H1 (cell line): ENCODE data around the gene CSRP1. TPM values are rescaled to one million over a fixed set of nuclear protein-coding genes. Genes with fewer than 3 reads are reported as not detected.

Source experiments
- CHD2 ChIP-seq: IDR thresholded peaks from 2 replicates; pipeline ENCODE4 v1.6.1; 2012; ENCODE audit warnings: low read length, improper control_type of control experiment
- CHD7 ChIP-seq: fragments of 300-600 bp; sonication (generic); IDR thresholded peaks from 2 replicates; pipeline ENCODE4 v1.7.1; 2012; ENCODE audit warnings: low read length, moderate library complexity, mild to moderate bottlenecking, inconsistent platforms; ENCODE audit not compliant: insufficient replicate concordance
- EZH2 ChIP-seq: fragments of 200-600 bp; sonication (generic); IDR thresholded peaks from 2 replicates; pipeline ENCODE4 v1.7.1; 2012; ENCODE audit warnings: low read depth, mild to moderate bottlenecking, moderate library complexity, low read length, inconsistent platforms; ENCODE audit not compliant: severe bottlenecking
- GABPA ChIP-seq: IDR thresholded peaks from 2 replicates; pipeline ENCODE4 v1.6.1; 2011; ENCODE audit warnings: mild to moderate bottlenecking, low read length, moderate library complexity, borderline replicate concordance; ENCODE audit not compliant: insufficient read depth
- MAFK ChIP-seq: IDR thresholded peaks from 2 replicates; pipeline ENCODE4 v1.6.1; 2012; ENCODE audit warnings: low read depth, mild to moderate bottlenecking, improper control_type of control experiment, low read length
- RFX5 ChIP-seq: IDR thresholded peaks from 2 replicates; pipeline ENCODE4 v1.6.1; 2011; ENCODE audit warnings: low read depth, low read length, improper control_type of control experiment, borderline replicate concordance
- RNF2 ChIP-seq: fragments of 200-900, 300-1000 bp; sonication (generic); IDR thresholded peaks from 2 replicates; pipeline ENCODE4 v1.7.1; 2016; ENCODE audit warnings: borderline replicate concordance, low read depth, mild to moderate bottlenecking, antibody characterized with exemption, low read length; ENCODE audit not compliant: poor library complexity, severe bottlenecking; ENCODE audit errors: missing control alignments
- SIN3A ChIP-seq, 2 experiments: IDR thresholded peaks in 1 of 2; conservative IDR thresholded peaks in 1 of 2; 2 replicates each; pipeline ENCODE4 v1.6.1; 2011 to 2012; ENCODE audit warnings: low read length in 2 of 2, improper control_type of control experiment in 1 of 2, low read depth in 1 of 2, mild to moderate bottlenecking in 1 of 2
- TAF1 ChIP-seq: IDR thresholded peaks from 2 replicates; pipeline ENCODE4 v1.6.1; 2011; ENCODE audit warnings: mild to moderate bottlenecking, low read depth, low read length
- polyA plus RNA-seq, 7 experiments: library from polyadenylated mRNA; depleted of rRNA in 3 of 7; stranded (reverse) in 5 of 7; unstranded in 2 of 7; fragments of >200 nt in 5 of 7; fragments of 200-250 nt in 2 of 7; gene quantifications; 1 replicate in 5 of 7; 2 replicates in 1 of 7; 4 replicates in 1 of 7; pipeline versions ENCODE4 v1.2.1 to v1.2.3, GENCODE V29; 2011 to 2013; ENCODE audit warnings: missing spikeins in 2 of 7, mixed read lengths in 2 of 7
- total RNA-seq: library from RNA; stranded (reverse); fragmentation: NEBNext Ultra II Directional; extraction: Animal tissue kit (Norgen Biotek cat#: 25700); gene quantifications from 2 replicates; pipeline ENCODE4 v1.2.1, GENCODE V29; 2021

The CSRP1 gene
- total and polyA plus RNA-seq, 2 of the 8 experiments (the other 6 are each of a cell fraction or from before 2014, with no cell fraction given): 14.2 to 22.3 TPM

DNA sequence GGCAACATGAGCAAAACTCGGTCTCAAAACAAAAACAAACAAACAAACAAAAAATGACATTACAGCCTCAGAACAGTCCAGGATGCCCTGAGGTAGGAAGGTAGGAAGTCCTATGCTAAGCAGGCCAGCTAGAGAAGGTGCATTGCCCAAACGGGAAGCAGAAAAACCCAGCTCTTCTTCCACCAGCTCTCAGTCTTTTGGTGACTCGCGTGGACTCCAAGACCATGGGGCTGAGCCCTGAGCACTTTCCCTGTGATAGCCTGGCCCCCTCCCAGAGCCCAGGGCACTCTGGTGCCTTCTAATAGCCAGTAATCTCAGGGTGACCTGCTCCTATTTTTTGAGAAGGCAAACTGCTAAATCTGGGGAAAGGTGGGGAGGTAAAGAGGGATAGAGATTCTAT is 54.1 kb downstream of the CSRP1 start (continued):
- TF ChIP-seq CHD7 (no peak), SIN3A (conservative IDR thresholded peaks at IDR 0.05 in 1 of 2, IDR thresholded peaks at IDR 0.05 in 1 of 2; ENCODE audit: low read depth in 1 of 2, low read length in 2 of 2) (no peak), MAFK (no peak), RFX5 (no peak), CHD2 (no peak), GABPA (no peak), TAF1 (no peak), EZH2 (no peak), RNF2 (no peak)
